GM19239 (cell line): ENCODE data around the gene IPO11.
"Not testable (repeated sequence)": the region's sequence is repeated elsewhere in the genome, so short reads cannot be mapped to it uniquely, and the experiment has no call there.

Experiments used
- DNase-seq: peaks from one replicate; pipeline ENCODE4 v3.0.0; 2011; ENCODE audit warnings: low spot score; ENCODE audit not compliant: insufficient read length
- FAIRE-seq: peaks from 2 replicates; lab custom pipeline; 2011; peaks lifted over from hg19 to GRCh38; lab: Jason Lieb, UNC

The IPO11 gene

GRCh38 chr5:62676596-62676995 is 264.0 kb downstream of the IPO11 start:
- not testable (repeated sequence) for FAIRE-seq, DNase-seq
